ENCODE data around the gene SMIM23. TPM values are rescaled to one million over a fixed set of nuclear protein-coding genes. Genes with fewer than 3 reads are reported as not detected.

SMIM23 gene
- total and polyA plus RNA-seq, 2 experiments from 2014 or later, result not detected

DNA sequence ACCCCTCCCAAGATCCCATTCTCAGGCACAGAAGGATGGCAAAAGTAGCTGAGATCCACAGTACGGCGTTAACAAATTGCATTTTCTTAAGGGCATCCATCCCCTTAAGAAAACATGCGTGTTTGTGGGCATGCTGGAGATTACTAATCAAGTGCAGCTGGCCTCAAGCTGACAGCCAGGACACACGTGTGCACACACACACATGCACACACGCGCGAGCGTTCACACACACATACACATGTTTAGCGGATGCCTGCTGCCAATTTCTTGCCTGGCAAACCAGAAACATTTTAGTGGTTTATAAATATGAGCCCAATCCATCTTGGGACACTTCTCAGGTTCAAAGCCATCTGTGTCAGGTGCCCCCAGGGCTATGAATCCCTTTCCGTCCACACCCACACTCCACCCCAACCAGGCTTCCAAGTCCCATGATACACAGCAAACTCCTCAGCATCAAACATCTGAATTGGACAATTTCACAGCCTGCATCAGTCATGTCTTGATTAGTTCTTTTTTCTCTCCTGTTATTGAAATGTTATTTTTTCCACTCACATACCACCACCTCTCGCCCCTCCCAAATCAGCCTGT, 23.5 kb upstream of the SMIM23 start:
- H3K27me3 ChIP-seq, result no peaks in the 10 kb centered on the region
- H3K4me3 ChIP-seq, result no peak overlapping the region
- H3K36me3 ChIP-seq, result no peaks in the 10 kb centered on the region
- H3K27ac ChIP-seq, result no peak overlapping the region
- H3K4me1 ChIP-seq (ENCODE audit: low read depth), result no peaks in the 10 kb centered on the region
- H3K9me3 ChIP-seq (ENCODE audit: low read depth), result no peaks in the 10 kb centered on the region
- DNase-seq (ENCODE audit: low read depth in 1 of 2, low spot score in 1 of 2), result no peak
- no peak for TF ChIP-seq CTCF (IDR thresholded peaks at IDR 0.05; ENCODE audit: low read depth, low read length)

DNA sequence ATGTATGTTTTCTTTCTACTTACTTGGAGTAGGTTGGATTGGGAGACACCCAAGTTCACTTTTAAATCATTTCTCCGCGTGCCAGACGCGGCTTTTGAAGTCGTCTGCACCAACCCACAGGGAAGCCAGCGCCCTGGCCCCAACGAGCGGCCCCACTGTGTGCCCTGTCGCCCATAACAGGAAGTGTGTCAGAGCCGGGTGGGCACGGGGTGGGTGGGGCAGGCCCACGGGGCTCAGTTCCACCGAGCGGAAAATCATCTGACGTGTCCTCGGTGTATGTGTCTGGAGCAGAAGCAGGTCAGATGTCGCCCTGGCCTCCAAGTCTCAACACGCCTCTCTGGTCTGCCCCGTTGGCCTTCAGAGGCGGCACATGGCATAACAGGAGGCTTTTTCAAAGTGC, 22.7 kb upstream of the SMIM23 start:
- DNase-seq (ENCODE audit: low read depth in 1 of 2, low spot score in 1 of 2), result no peak
- no peak for TF ChIP-seq CTCF (IDR thresholded peaks at IDR 0.05; ENCODE audit: low read depth, low read length)
- Histone ChIP-seq H3K27me3 (no peaks in the 10 kb centered on the region), H3K36me3 (no peaks in the 10 kb centered on the region), H3K4me3 (no peak overlapping the region), H3K9me3 (ENCODE audit: low read depth) (no peaks in the 10 kb centered on the region), H3K27ac (no peak overlapping the region), H3K4me1 (ENCODE audit: low read depth) (no peaks in the 10 kb centered on the region)

GRCh38 chr5:171764265-171764664, 21.4 kb upstream of the SMIM23 start:
- DNase-seq (ENCODE audit: low read depth in 1 of 2, low spot score in 1 of 2), result no peak
- Histone ChIP-seq H3K27me3 (no peaks in the 10 kb centered on the region), H3K27ac (no peak overlapping the region), H3K36me3 (no peaks in the 10 kb centered on the region), H3K9me3 (ENCODE audit: low read depth) (no peaks in the 10 kb centered on the region), H3K4me1 (ENCODE audit: low read depth) (no peaks in the 10 kb centered on the region), H3K4me3 (no peak overlapping the region)
- no peak for TF ChIP-seq CTCF (IDR thresholded peaks at IDR 0.05; ENCODE audit: low read depth, low read length)

DNA sequence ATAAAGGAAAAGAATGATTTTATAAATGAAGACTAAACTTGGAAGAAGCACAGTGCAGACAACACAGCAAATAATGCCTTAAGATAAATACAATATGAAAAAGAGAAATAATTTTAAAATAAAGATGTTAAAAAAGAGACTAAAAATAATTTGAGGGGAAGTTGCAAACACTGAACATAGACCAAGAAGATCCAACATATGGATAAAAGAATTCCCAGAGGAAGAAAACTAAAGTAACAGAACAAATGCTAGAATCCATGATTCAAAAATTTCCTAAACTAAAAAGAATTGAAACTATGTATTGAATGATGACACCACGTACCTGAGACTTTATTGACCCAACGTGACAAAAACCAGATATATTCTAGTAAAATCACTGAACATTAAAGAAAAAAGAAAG, 18.7 kb upstream of the SMIM23 start:
- no peak overlapping the region for H3K4me3 ChIP-seq
- no peak overlapping the region for H3K27ac ChIP-seq

GRCh38 chr5:171770153-171770552, 15.5 kb upstream of the SMIM23 start:
- H3K27ac ChIP-seq, result no peak overlapping the region
- H3K4me1 ChIP-seq (ENCODE audit: low read depth), result no peaks in the 10 kb centered on the region
- no peaks in the 10 kb centered on the region for H3K9me3 ChIP-seq (ENCODE audit: low read depth)
- no peak overlapping the region for H3K4me3 ChIP-seq
- no peaks in the 10 kb centered on the region for H3K36me3 ChIP-seq
- DNase-seq (ENCODE audit: low read depth in 1 of 2, low spot score in 1 of 2), result peak in 1 of 2 donors; percentile 46
- TF ChIP-seq CTCF (IDR thresholded peaks at IDR 0.05; ENCODE audit: low read depth, low read length), result no peak
- no peaks in the 10 kb centered on the region for H3K27me3 ChIP-seq

More for the DNA sequence above, 18.7 kb upstream of the SMIM23 start:
- TF ChIP-seq CTCF (IDR thresholded peaks at IDR 0.05; ENCODE audit: low read depth, low read length), result no peak
- no peak for DNase-seq (ENCODE audit: low read depth in 1 of 2, low spot score in 1 of 2)
- Histone ChIP-seq H3K4me1 (ENCODE audit: low read depth) (no peaks in the 10 kb centered on the region), H3K36me3 (no peaks in the 10 kb centered on the region), H3K27me3 (no peaks in the 10 kb centered on the region), H3K9me3 (ENCODE audit: low read depth) (no peaks in the 10 kb centered on the region)
